Liver (tissue), 3 donors: ENCODE measurements around the gene ZNF415.

Experiments
- FOXA1 ChIP-seq: IDR thresholded peaks from 2 replicates; pipeline ENCODE4 v1.6.1; 2016; ENCODE audit warnings: antibody characterized with exemption
- TAF1 ChIP-seq: conservative IDR thresholded peaks from 2 replicates; pipeline ENCODE4 v1.6.1; 2016; ENCODE audit warnings: antibody characterized with exemption, mild to moderate bottlenecking
- TF ChIP-seq, protein P1 (sequence below): fragments of 150-350 bp; IDR thresholded peaks from 2 replicates; pipeline ENCODE4 v1.5.1; 2017; ENCODE audit warnings: improper control_type of control experiment, low read depth, low read length; ENCODE audit not compliant: missing input control
- TF ChIP-seq, protein P2 (sequence below): IDR thresholded peaks from 2 replicates; pipeline ENCODE4 v1.6.1; 2016; ENCODE audit warnings: antibody characterized with exemption, mild to moderate bottlenecking
- donor health status: healthy.
- donor health status: healthy.

DNA sequence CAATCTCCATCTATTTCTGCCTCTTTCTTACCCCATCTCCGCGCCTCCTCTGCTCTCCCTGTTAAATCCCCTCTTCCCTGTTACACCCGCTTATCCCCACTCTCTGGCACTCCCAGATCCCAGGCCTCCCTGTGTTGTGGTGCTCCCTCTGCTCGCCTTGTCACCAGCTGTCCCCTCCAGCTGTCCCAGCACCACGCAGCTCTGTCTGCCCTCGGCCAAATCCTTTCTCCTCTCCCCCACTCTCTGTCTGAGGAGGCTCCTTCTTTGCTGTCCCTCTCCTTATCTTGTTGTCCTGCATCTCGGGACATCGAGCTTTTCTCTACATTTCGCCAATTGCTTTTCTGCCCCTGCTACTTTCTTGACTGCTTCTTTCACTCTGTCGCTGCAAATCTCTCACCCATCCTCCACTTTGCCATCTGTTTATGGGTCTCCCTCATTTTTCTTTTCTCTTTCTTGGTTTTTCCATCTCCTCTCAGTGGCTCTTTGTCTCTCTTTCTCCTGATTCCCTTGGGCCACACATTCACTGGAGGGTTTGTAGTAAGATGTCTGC, 30.4 kb downstream of the ZNF415 start:
- TF ChIP-seq, protein P1, sequence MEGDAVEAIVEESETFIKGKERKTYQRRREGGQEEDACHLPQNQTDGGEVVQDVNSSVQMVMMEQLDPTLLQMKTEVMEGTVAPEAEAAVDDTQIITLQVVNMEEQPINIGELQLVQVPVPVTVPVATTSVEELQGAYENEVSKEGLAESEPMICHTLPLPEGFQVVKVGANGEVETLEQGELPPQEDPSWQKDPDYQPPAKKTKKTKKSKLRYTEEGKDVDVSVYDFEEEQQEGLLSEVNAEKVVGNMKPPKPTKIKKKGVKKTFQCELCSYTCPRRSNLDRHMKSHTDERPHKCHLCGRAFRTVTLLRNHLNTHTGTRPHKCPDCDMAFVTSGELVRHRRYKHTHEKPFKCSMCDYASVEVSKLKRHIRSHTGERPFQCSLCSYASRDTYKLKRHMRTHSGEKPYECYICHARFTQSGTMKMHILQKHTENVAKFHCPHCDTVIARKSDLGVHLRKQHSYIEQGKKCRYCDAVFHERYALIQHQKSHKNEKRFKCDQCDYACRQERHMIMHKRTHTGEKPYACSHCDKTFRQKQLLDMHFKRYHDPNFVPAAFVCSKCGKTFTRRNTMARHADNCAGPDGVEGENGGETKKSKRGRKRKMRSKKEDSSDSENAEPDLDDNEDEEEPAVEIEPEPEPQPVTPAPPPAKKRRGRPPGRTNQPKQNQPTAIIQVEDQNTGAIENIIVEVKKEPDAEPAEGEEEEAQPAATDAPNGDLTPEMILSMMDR, result no peak
- no peak for TF ChIP-seq FOXA1
- no peak for TF ChIP-seq TAF1
- TF ChIP-seq, protein P2, sequence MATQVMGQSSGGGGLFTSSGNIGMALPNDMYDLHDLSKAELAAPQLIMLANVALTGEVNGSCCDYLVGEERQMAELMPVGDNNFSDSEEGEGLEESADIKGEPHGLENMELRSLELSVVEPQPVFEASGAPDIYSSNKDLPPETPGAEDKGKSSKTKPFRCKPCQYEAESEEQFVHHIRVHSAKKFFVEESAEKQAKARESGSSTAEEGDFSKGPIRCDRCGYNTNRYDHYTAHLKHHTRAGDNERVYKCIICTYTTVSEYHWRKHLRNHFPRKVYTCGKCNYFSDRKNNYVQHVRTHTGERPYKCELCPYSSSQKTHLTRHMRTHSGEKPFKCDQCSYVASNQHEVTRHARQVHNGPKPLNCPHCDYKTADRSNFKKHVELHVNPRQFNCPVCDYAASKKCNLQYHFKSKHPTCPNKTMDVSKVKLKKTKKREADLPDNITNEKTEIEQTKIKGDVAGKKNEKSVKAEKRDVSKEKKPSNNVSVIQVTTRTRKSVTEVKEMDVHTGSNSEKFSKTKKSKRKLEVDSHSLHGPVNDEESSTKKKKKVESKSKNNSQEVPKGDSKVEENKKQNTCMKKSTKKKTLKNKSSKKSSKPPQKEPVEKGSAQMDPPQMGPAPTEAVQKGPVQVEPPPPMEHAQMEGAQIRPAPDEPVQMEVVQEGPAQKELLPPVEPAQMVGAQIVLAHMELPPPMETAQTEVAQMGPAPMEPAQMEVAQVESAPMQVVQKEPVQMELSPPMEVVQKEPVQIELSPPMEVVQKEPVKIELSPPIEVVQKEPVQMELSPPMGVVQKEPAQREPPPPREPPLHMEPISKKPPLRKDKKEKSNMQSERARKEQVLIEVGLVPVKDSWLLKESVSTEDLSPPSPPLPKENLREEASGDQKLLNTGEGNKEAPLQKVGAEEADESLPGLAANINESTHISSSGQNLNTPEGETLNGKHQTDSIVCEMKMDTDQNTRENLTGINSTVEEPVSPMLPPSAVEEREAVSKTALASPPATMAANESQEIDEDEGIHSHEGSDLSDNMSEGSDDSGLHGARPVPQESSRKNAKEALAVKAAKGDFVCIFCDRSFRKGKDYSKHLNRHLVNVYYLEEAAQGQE, result no peak
